Measurements from ENCODE around the gene LPIN2. TPM values are rescaled to one million over a fixed set of nuclear protein-coding genes. Genes with fewer than 3 reads are reported as not detected.
A peak's percentile ranks its signal among the peaks of the same experiment; 100 is the strongest.

The LPIN2 gene
- total and polyA plus RNA-seq, 7 experiments from 2014 or later: 58.8 to 133 (median 73.1) TPM

DNA sequence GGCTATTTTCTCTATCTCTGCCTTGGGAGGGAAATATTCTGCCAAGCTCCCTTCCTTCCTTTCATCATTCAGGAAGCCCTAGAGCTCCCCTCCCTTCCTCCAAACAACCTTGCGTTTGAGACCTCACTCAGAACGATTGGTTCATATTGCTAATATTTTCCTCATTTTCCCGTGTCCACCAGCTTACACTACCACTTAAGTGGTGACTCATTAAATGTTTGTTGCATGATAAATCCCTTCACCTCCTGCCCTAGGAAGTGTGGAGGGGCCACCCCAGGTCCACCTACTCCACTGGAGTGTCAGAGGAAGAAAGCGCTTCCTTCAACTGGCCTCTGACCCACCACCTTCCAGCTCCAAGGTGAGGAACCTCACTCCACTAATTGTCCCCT is 2.3 kb upstream of the LPIN2 start:
- POLR2A ChIA-PET: interaction anchor here (0.7 to 6.5 kb wide), 9 partner anchors 13 to 433 kb away, joined by 3 to 72 read pairs (median 5); no protein-coding TSS in a partner anchor
- H3K27ac Mint-ChIP-seq: peak overlapping the region; percentile 65 to 95 (median 83)
- H3K36me3 ChIP-seq (ENCODE audit: control insufficient read depth in 2 of 3, insufficient read depth in 3 of 3, low read length in 3 of 3): no peaks in the 10 kb centered on the region
- CTCF ChIA-PET: interaction anchor here (0.9 to 1.6 kb wide), 5 partner anchors 18 to 132 kb away, joined by 4 to 14 read pairs (median 5); no protein-coding TSS in a partner anchor
- peak overlapping the region; percentile 25 to 78 (median 58) for H3K4me3 Mint-ChIP-seq
- H3K4me1 ChIP-seq (ENCODE audit: control insufficient read depth in 2 of 2, insufficient read depth in 2 of 2, low read length in 2 of 2): peaks cover 8 to 58% of the 10 kb centered on the region in 2 donors
- H3K4me3 ChIP-seq (ENCODE audit: low read length): no peak overlapping the region
- H3K9me3 Mint-ChIP-seq: peaks cover 0 to 4% (median 0%) of the 10 kb centered on the region in 11 donors
- peaks cover 46 to 64% (median 58%) of the 10 kb centered on the region in 7 donors for H3K4me1 Mint-ChIP-seq
- H3K27me3 Mint-ChIP-seq: no peaks in the 10 kb centered on the region
- ATAC-seq: no peak
- DNase-seq: no peak
- H3K9me3 ChIP-seq (ENCODE audit: control insufficient read depth in 2 of 3, low read length in 3 of 3): no peaks in the 10 kb centered on the region
- intact Hi-C loops (cut with micrococcal nuclease): no loop called here
- peak overlapping the region; percentile 24 for H3K27ac ChIP-seq (ENCODE audit: low read depth, low read length)
- peaks cover 0 to 20% (median 3%) of the 10 kb centered on the region in 5 donors for H3K36me3 Mint-ChIP-seq
- H3K27me3 ChIP-seq (ENCODE audit: control insufficient read depth in 2 of 2, insufficient read depth in 2 of 2, low read length in 2 of 2): no peaks in the 10 kb centered on the region

DNA sequence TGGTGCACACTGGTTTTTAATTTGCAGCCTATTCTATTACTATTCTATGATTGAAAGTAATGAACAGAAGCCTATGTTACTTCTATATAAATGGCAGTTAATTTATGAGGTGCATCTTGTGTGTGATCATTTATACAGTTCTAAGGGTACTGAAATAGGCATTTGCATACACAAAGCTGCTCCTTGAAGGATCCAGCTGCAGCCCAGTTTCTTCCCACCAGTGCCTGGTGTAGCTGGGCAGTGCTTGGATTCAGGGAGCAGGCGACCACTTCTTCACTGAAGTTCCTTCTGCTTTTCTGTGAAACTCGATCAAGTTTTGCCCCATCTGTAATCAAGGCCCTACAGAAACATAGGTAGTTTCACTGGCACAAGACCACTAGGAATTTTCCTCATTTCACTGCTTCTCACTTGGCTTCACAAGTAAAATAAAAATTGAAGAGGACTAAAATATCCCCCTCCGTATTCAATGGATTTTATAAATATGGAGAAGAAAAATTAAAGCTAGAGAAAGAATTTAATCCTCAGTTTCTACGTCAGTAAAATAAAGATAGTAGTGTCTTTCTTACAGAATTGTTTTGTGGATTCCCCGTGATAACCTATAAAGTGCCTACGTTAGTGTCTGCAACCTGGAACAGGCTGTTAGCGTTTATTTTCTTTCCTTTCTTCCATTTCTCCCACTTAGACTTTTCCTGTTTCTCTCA is 1.7 kb upstream of the LPIN2 start:
- intact Hi-C loops (cut with micrococcal nuclease): loop anchor here (5.0 kb wide), 2 partner anchors 113 to 248 kb away; partner anchors contain the start of gene MYL12B (in 1 of the 2)
- Histone ChIP-seq H3K36me3 (ENCODE audit: control insufficient read depth in 2 of 3, insufficient read depth in 3 of 3, low read length in 3 of 3) (no peaks in the 10 kb centered on the region), H3K4me3 (ENCODE audit: low read length) (no peak overlapping the region), H3K27me3 (ENCODE audit: control insufficient read depth in 2 of 2, insufficient read depth in 2 of 2, low read length in 2 of 2) (no peaks in the 10 kb centered on the region), H3K27ac (ENCODE audit: low read depth, low read length) (peak overlapping the region; percentile 24), H3K9me3 (ENCODE audit: control insufficient read depth in 2 of 3, low read length in 3 of 3) (no peaks in the 10 kb centered on the region), H3K4me1 (ENCODE audit: control insufficient read depth in 2 of 2, insufficient read depth in 2 of 2, low read length in 2 of 2) (peaks cover 8 to 61% of the 10 kb centered on the region in 2 donors)
- Mint-ChIP-seq H3K27me3 (no peaks in the 10 kb centered on the region), H3K4me1 (peaks cover 51 to 69% (median 64%) of the 10 kb centered on the region in 7 donors), H3K4me3 (peak overlapping the region; percentile 25 to 78 (median 61)), H3K9me3 (peaks cover 0 to 4% (median 0%) of the 10 kb centered on the region in 11 donors), H3K27ac (peak overlapping the region; percentile 47 to 95 (median 83)), H3K36me3 (peaks cover 0 to 25% (median 7%) of the 10 kb centered on the region in 5 donors)
- ChIA-PET CTCF (interaction anchor here (0.6 to 1.6 kb wide), 8 partner anchors 17 to 133 kb away, joined by 3 to 14 read pairs (median 4); no protein-coding TSS in a partner anchor), POLR2A (interaction anchor here (0.7 to 6.5 kb wide), 9 partner anchors 13 to 434 kb away, joined by 3 to 72 read pairs (median 5); no protein-coding TSS in a partner anchor)
- no peak for DNase-seq
- ATAC-seq: no peak

DNA sequence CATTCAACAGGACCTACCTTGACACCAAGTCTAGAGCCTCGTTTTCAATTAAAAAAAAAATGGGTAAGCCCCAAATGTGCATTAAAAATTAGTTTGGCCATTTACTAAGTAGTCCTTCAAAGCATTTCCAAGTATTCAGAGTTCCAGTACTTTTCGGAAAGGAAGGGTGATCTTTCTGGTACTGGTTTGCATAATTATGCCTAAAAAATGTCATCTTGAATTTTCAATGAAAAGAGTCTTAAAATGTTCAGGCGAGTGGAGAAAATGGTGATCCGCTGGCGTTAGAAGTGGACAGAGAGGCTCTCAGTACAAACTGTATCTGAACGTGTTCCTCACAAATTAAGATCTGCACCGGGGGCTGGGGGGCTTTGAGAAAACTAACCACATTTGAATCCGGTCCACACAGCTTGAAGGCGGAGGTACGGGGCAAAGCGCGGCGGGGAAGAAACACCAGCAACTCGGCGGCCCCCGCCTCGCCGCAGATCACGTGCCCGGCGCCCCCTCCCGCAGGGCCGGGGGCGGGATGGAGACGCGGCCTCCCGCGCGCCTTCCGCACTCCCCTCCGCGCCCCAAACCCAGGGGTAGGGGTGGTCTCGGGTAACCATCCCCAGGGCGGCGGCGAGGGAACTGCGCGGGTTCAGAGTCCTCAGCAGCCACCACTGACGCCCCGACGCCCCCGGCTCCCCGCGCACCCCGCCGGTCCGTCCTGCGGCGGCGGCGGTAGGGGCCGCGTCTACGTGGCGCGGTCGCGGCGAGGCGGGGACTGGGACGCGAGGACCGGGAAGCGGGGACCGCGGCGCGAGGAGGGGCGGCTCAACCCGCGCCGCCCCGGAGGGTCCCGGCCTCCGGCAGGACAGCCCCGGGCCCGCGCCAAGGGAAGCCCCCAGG is 564 bp downstream of the LPIN2 start:
- peaks cover 0 to 4% (median 0%) of the 10 kb centered on the region in 11 donors for H3K9me3 Mint-ChIP-seq
- DNase-seq (peak in 8 of 9 donors; percentile 42 to 74 (median 51)), ATAC-seq (peak; percentile 32)
- CTCF ChIA-PET: no interaction called here
- H3K36me3 ChIP-seq (ENCODE audit: control insufficient read depth in 2 of 3, insufficient read depth in 3 of 3, low read length in 3 of 3): peaks cover 0 to 5% (median 0%) of the 10 kb centered on the region in 3 experiments
- no peaks in the 10 kb centered on the region for H3K27me3 ChIP-seq (ENCODE audit: control insufficient read depth in 2 of 2, insufficient read depth in 2 of 2, low read length in 2 of 2)
- POLR2A ChIA-PET: interaction anchor here (0.6 to 4.5 kb wide), 7 partner anchors 7 to 49 kb away, joined by 3 to 73 read pairs (median 3); no protein-coding TSS in a partner anchor
- peak overlapping the region; percentile 81 for H3K27ac ChIP-seq (ENCODE audit: low read depth, low read length)
- peak overlapping the region; percentile 61 for H3K4me3 ChIP-seq (ENCODE audit: low read length)
- peaks cover 8 to 61% of the 10 kb centered on the region in 2 donors for H3K4me1 ChIP-seq (ENCODE audit: control insufficient read depth in 2 of 2, insufficient read depth in 2 of 2, low read length in 2 of 2)
- peak overlapping the region; percentile 91 to 98 (median 94) for H3K27ac Mint-ChIP-seq
- intact Hi-C loops (cut with micrococcal nuclease): loop anchor here (1.0 to 5.0 kb wide), 16 partner anchors 18 to 582 kb away; partner anchors contain the start of genes METTL4 (in 1 of the 2), MYL12A (in 1 of the 2), MYL12B (in 1 of the 2) and NDC80 (in 1 of the 2)
- no peaks in the 10 kb centered on the region for H3K27me3 Mint-ChIP-seq
- H3K9me3 ChIP-seq (ENCODE audit: control insufficient read depth in 2 of 3, low read length in 3 of 3): no peaks in the 10 kb centered on the region
- peaks cover 4 to 34% (median 15%) of the 10 kb centered on the region in 5 donors for H3K36me3 Mint-ChIP-seq
- peaks cover 58 to 81% (median 76%) of the 10 kb centered on the region in 7 donors for H3K4me1 Mint-ChIP-seq
- H3K4me3 Mint-ChIP-seq: peak overlapping the region; percentile 93 to 99 (median 95)

DNA sequence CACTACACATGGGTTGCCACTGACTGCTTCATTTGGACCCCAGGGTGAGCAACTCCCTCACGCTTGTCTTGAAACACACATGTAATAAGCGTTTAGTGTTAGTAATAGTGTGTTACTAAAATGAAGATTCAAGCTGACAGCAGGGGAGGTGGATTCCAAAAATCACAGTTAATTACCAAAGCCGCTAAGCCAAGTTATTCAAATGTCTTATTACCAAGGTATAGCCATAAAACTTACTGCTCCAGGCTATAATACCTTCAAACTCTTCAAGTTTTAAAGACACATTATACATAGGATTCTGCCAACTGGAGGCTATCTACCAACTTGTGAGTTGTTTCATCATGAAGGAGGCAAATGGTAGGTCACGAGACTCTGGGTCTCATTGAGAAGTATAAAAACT is 2.9 kb downstream of the LPIN2 start:
- DNase-seq (no peak), ATAC-seq (no peak)
- H3K4me3 ChIP-seq (ENCODE audit: low read length): no peak overlapping the region
- peaks cover 8 to 39% of the 10 kb centered on the region in 2 donors for H3K4me1 ChIP-seq (ENCODE audit: control insufficient read depth in 2 of 2, insufficient read depth in 2 of 2, low read length in 2 of 2)
- ChIA-PET POLR2A (interaction anchor here (0.6 to 4.5 kb wide), 7 partner anchors 9 to 255 kb away, joined by 3 to 73 read pairs (median 6); no protein-coding TSS in a partner anchor), CTCF (interaction anchor here (0.6 to 1.9 kb wide), 2 partner anchors 15 to 45 kb away, joined by 3 to 9 read pairs; no protein-coding TSS in a partner anchor)
- peak overlapping the region; percentile 81 for H3K27ac ChIP-seq (ENCODE audit: low read depth, low read length)
- peaks cover 44 to 70% (median 63%) of the 10 kb centered on the region in 7 donors for H3K4me1 Mint-ChIP-seq
- intact Hi-C loops (cut with micrococcal nuclease): loop anchor here (1.0 to 5.0 kb wide), 3 partner anchors 12 to 252 kb away; partner anchors contain the start of gene MYL12B (in 1 of the 2)
- H3K9me3 Mint-ChIP-seq: peaks cover 0 to 4% (median 0%) of the 10 kb centered on the region in 11 donors
- H3K4me3 Mint-ChIP-seq: peak overlapping the region; percentile 26 to 97 (median 86)
- H3K36me3 Mint-ChIP-seq: peaks cover 4 to 41% (median 18%) of the 10 kb centered on the region in 5 donors
- no peaks in the 10 kb centered on the region for H3K27me3 ChIP-seq (ENCODE audit: control insufficient read depth in 2 of 2, insufficient read depth in 2 of 2, low read length in 2 of 2)
- H3K27ac Mint-ChIP-seq: peak overlapping the region; percentile 70 to 94 (median 83)
- H3K27me3 Mint-ChIP-seq: no peaks in the 10 kb centered on the region
- no peaks in the 10 kb centered on the region for H3K9me3 ChIP-seq (ENCODE audit: control insufficient read depth in 2 of 3, low read length in 3 of 3)
- peaks cover 0 to 13% (median 0%) of the 10 kb centered on the region in 3 experiments for H3K36me3 ChIP-seq (ENCODE audit: control insufficient read depth in 2 of 3, insufficient read depth in 3 of 3, low read length in 3 of 3)

DNA sequence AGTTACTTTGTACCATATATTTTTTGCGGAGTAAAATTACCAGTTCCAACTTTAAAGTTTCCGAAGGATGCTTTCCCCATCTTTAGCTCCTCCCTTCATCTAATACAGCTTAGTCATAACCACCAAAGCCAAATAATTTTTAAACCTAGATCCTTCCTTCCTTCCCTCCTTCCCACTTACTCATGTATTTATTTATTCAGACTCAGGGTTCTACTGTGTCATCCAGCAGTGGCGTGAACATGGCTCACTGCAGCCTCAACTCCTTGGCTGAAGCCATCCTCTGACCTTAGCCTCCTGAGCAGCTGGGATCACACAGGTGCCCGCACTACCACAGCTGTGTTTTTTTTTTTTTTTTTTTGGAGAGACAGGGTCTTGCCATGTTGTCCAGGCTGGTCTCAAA is 4.4 kb downstream of the LPIN2 start:
- no peaks in the 10 kb centered on the region for H3K27me3 Mint-ChIP-seq
- Histone ChIP-seq H3K9me3 (ENCODE audit: control insufficient read depth in 2 of 3, low read length in 3 of 3) (no peaks in the 10 kb centered on the region), H3K4me3 (ENCODE audit: low read length) (no peak overlapping the region), H3K36me3 (ENCODE audit: control insufficient read depth in 2 of 3, insufficient read depth in 3 of 3, low read length in 3 of 3) (peaks cover 0 to 18% (median 0%) of the 10 kb centered on the region in 3 experiments), H3K27ac (ENCODE audit: low read depth, low read length) (no peak overlapping the region), H3K27me3 (ENCODE audit: control insufficient read depth in 2 of 2, insufficient read depth in 2 of 2, low read length in 2 of 2) (no peaks in the 10 kb centered on the region), H3K4me1 (ENCODE audit: control insufficient read depth in 2 of 2, insufficient read depth in 2 of 2, low read length in 2 of 2) (peaks cover 5 to 23% of the 10 kb centered on the region in 2 donors)
- peaks cover 0 to 4% (median 0%) of the 10 kb centered on the region in 11 donors for H3K9me3 Mint-ChIP-seq
- H3K36me3 Mint-ChIP-seq: peaks cover 12 to 53% (median 31%) of the 10 kb centered on the region in 5 donors
- peak overlapping the region in 2 of 10 donors; percentile 1 to 52 for H3K4me3 Mint-ChIP-seq
- peaks cover 42 to 75% (median 70%) of the 10 kb centered on the region in 7 donors for H3K4me1 Mint-ChIP-seq
- peak overlapping the region in 4 of 9 donors; percentile 12 to 77 (median 59) for H3K27ac Mint-ChIP-seq
- POLR2A ChIA-PET: interaction anchor here (2.0 kb wide), 1 partner anchor 11 kb away, joined by 7 read pairs; no protein-coding TSS in a partner anchor
- no peak for DNase-seq
- ATAC-seq: no peak
- intact Hi-C loops (cut with micrococcal nuclease): no loop called here
- CTCF ChIA-PET: interaction anchor here (0.6 to 2.5 kb wide), 3 partner anchors 14 to 242 kb away, joined by 5 to 11 read pairs (median 8); no protein-coding TSS in a partner anchor

Measured in naive thymus-derived CD4-positive, alpha-beta T cell (primary cell).